NCI-H1105 treated with DMSO at 0.1 percent for 48 hours (cell line): Measurements from ENCODE around the gene MYNN.
A peak's percentile ranks its signal among the peaks of the same experiment; 100 is the strongest.

Source experiments
- DNase-seq: peaks from one replicate; lab custom pipeline; 2025; lab: John Stamatoyannopoulos, UW

MYNN gene

GRCh38 chr3:169777822-169778221 lies 4.6 kb downstream of the MYNN start:
- DNase-seq = no peak

GRCh38 chr3:169780742-169781141 lies 7.5 kb downstream of the MYNN start:
- DNase-seq = no peak

- no peak for DNase-seq
These were observed 8.1 kb downstream of the MYNN start for GRCh38 chr3:169781209-169781855.

DNA sequence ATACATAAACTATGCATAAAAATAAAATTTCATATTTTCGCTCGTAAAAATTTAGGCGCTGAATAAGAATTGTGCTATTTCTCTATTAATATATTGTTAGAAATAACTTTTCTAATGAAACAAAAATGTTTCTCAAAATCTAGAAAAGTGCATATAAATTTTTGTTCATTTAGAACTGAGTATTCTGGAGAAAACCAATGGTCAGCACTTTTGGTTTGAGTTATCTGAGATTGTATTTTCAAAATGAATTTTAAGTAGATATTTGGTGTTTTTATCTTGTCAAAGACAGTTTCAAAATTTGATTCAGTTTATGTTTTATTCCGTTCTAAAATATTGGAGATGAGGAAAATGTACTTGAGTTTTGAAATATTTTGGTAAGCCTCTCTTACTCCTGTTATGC lies 13.9 kb downstream of the MYNN start:
- no peak for DNase-seq

- no peak for DNase-seq
These were observed 14.6 kb downstream of the MYNN start for GRCh38 chr3:169787791-169788190.

GRCh38 chr3:169790219-169790618 lies 17.0 kb downstream of the MYNN start:
- DNase-seq = no peak

- no peak for DNase-seq
These were observed 17.7 kb downstream of the MYNN start for GRCh38 chr3:169790687-169791429.

DNA sequence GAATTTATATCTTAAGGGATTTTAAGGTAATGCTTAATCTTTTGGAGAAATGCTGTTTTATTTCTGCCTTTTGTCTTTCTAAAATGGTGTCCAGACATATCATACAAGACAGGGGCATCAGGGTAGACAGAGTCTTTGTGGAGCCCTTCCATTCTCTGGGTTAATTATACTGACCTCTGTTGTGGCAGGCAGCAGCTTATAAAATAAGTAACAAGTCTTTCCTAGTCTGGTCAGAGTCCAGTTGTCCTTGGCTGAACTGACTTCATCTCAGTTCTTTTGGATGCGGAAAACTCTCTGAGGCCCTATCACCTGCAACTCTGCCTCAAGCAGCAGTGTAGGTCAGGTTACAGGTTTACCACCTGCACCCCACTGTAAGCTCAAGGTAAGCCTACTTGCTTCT lies 19.2 kb downstream of the MYNN start:
- no peak for DNase-seq

DNA sequence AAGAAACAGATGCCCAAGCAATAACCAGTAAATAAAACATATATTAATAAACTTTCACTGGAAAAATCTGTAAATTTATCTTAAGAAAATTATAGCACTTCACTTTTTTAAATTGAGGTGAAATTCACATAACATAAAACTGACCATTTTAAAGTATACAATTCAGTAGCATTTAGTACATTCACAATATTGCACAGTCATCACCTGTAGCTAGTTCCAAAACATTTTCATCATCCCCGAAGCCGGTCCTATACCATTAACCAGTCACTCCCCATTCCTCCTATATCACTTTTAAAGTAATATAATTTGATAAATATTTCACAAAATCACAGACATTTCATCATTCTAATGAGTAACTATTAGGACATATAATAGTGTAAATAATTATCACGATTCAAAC lies 31.5 kb downstream of the MYNN start:
- no peak for DNase-seq

GRCh38 chr3:169809230-169809795 lies 36.1 kb downstream of the MYNN start:
- no peak for DNase-seq

- peak; percentile 83 for DNase-seq
These were observed 38.6 kb downstream of the MYNN start for GRCh38 chr3:169811631-169812331.

- DNase-seq = peak; percentile 93
These were observed 39.4 kb downstream of the MYNN start, which contains the start of the genes LRRC34 and LRRIQ4 for GRCh38 chr3:169812332-169813235. Gene LRRC34 (minus strand): TSS chr3:169812904. CDS start chr3:169812548, 356 bp downstream. Gene LRRIQ4 (plus strand): TSS chr3:169812870. CDS start chr3:169821922, 9,052 bp downstream.

GRCh38 chr3:169813278-169813677 lies 40.1 kb downstream of the MYNN start:
- DNase-seq = no peak

DNA sequence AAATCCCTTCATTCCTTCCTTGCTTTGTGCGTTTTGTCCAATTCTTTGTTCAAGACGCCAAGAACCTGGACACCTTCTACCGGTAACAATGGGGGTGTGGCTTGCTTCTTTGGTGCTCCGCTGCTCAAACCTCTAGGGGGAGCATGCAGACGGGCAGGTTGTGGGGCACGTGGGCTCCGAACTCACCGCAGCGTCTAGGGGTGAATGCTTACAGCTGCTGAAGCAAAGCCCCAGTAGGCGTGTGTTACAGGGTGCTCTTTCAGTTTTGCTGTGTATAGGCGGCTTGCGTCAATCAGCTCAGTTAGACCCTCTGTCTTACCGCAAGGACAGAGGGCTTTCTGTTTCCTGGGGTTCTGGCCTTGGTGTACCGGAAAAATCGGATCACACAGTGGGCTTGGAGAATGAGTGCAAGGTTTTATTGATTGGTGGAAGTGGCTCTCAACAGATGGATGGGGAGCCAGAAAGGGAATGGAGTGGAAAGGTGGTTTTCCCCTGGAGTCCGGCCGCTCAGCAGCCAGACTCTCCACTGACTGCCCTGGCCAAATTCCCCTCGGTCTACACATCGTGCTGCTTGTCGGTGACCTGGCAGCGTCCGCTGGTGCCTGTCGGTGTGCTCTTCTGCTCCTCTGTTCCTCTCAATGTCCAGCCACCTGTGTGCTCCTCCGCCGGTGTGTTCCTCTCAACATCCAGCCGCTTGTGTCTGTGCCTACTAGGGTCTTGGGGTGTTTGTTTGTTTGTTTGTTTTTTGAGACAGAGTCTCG lies 40.7 kb downstream of the MYNN start:
- peak; percentile 72 for DNase-seq

DNA sequence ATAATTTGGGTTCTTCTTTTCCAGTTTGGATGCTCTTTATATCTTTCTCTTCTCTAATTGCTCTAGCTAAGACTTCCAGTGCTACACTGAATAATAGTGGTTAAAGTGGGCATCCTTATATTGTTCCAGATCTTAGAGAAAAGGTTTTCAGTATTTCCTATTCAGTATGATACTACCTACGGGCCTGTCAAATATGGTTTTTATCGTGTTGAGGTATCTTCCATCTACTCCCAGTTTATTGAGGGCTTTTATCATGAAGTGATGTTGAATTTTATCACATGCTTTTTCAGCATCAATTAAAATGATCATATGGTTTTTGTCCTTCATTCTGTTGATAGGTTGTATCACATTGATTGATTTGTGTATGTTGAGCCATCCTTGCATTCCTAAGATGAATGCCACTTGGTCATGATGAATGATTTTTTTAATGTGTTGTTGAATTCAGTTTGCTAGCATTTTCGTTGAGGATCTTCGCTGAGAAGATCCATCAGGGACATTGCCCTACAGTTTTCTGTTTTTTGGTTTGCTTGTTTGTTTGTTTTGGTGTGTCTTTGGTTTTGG lies 42.5 kb downstream of the MYNN start:
- DNase-seq = no peak

GRCh38 chr3:169818316-169818715 lies 45.1 kb downstream of the MYNN start:
- DNase-seq = no peak

GRCh38 chr3:169822091-169822490 lies 48.9 kb downstream of the MYNN start:
- no peak for DNase-seq

DNA sequence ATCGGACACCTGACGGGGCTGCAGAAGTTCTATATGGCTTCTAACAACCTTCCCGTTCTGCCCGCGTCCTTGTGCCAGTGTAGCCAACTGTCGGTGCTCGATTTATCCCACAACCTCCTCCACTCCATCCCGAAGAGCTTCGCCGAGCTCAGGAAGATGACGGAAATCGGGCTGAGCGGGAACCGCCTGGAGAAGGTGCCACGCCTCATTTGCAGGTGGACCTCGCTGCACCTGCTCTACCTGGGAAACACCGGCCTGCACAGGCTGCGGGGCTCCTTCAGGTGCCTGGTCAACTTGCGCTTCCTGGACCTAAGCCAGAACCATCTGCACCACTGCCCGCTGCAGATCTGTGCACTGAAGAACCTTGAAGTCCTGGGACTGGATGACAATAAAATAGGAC lies 49.3 kb downstream of the MYNN start:
- DNase-seq = peak; percentile 35

DNA sequence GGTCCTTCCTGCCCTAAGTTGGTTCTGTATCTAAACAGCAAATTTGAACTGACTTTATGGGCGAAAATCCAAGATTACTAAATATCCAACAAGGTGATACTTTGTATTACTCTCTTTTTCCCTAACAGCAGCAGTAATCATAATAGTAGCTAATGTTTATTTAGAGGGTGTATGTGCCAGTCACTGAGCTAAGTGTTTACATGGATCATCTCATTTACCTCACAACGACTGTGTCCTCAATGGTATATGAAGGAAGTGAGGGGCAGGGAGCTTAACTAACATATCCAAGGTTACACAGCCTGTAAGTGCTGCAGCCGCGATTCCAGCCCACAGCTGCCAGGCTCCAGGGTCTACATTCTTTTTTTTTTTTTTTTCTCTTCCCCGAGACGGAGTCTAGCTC lies 49.8 kb downstream of the MYNN start:
- DNase-seq = no peak

DNA sequence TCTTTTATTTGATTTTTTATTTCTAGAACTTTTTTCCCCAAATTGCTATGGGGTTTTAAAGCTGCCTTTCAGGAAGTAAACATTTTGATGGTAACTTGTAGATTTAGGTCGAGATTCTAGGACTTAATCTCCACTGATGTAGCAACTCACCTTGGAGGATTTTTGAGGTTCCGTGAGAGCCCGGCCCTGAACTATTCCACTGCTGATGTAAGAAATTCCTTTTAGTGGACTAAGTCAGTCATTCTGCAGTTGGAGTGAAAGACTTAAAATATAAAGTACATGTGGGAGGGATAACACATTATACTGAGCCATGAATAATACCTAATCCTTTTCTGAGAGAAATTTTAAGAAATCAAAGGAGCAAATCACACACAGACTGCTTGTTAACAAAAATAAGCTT lies 52.1 kb downstream of the MYNN start:
- DNase-seq = no peak
